Stomach (tissue), 9 donors: ENCODE results near the gene PON2. TPM values are rescaled to one million over a fixed set of nuclear protein-coding genes. Genes with fewer than 3 reads are reported as not detected.
A peak's percentile ranks its signal among the peaks of the same experiment; 100 is the strongest.

Experiments
- DNase-seq, 2 donors: peaks; one replicate each; pipeline versions ENCODE4 v3.0.0 to v3.0.0-alpha.2; 2013 to 2019
- H3K27ac ChIP-seq, 5 donors: fragments of 200-600 bp in 4 of 5; sonication (generic) in 4 of 5; one replicate each; pipeline ENCODE4 v1.5.1; 2013 to 2019; ENCODE audit warnings: mild to moderate bottlenecking in 1 of 5, moderate library complexity in 1 of 5
- H3K27me3 ChIP-seq, 3 donors: fragments of 200-600 bp; sonication (generic); one replicate each; pipeline ENCODE4 v1.5.1; 2017 to 2019; ENCODE audit warnings: mixed run types in 1 of 3
- H3K36me3 ChIP-seq, 4 donors: fragments of 200-600 bp; sonication (generic); 1 replicate in 3 of 4; 2 replicates in 1 of 4; pipeline ENCODE4 v1.5.1; 2016 to 2019
- H3K4me1 ChIP-seq, 4 donors: fragments of 200-600 bp; sonication (generic); one replicate each; pipeline ENCODE4 v1.5.1; 2016 to 2019
- H3K4me3 ChIP-seq, 4 donors: fragments of 200-600 bp; sonication (generic) in 3 of 4; one replicate each; pipeline ENCODE4 v1.5.1; 2016 to 2019; ENCODE audit warnings: mild to moderate bottlenecking in 1 of 4
- H3K9me3 ChIP-seq, 4 donors: fragments of 200-600 bp; sonication (generic); one replicate each; pipeline ENCODE4 v1.5.1; 2016 to 2019
- CTCF ChIP-seq, 7 experiments: fragments of 450-650 bp in 4 of 7; fragments of 200-600 bp in 3 of 7; sonication (generic) in 3 of 7; IDR thresholded peaks; one replicate each; pipeline ENCODE4 v1.5.1; 2016 to 2019; ENCODE audit warnings: antibody characterized with exemption in 7 of 7, control low read depth in 2 of 7, mild to moderate bottlenecking in 1 of 7
- EP300 ChIP-seq: sonication (generic); formaldehyde crosslinking; IDR thresholded peaks from one replicate; pipeline ENCODE4 v1.6.1; 2017; ENCODE audit warnings: antibody characterized with exemption
- POLR2A ChIP-seq, 4 donors: fragments of 450-650 bp; IDR thresholded peaks; one replicate each; pipeline ENCODE4 v1.6.1; 2016; ENCODE audit warnings: antibody characterized with exemption in 4 of 4, control low read depth in 2 of 4, mild to moderate bottlenecking in 1 of 4, moderate library complexity in 1 of 4
- POLR2AphosphoS5 ChIP-seq, 3 donors: sonication (generic); formaldehyde crosslinking; IDR thresholded peaks; one replicate each; pipeline ENCODE4 v1.6.1; 2016; ENCODE audit warnings: antibody characterized with exemption in 3 of 3
- WGBS, 5 donors: extraction: QIAGEN DNeasy Blood & Tissue Kit in 3 of 5; methylation state at CpG; one replicate each; pipeline versions ENCODE4 v1.1.5 to v1.1.7; 2013 to 2018; 5-methylcytosine and 5-hydroxymethylcytosine counted together
- intact Hi-C: fragments of 100-400 bp; cut with DNase I; formaldehyde crosslinking; loops from one replicate; pipeline ENCODE4 v1.15.1; 2023; ENCODE audit warnings: low total_unique reads
- polyA plus RNA-seq, 3 donors: library from polyadenylated mRNA; stranded (reverse); fragments of 200-250 nt; gene quantifications; one replicate each; pipeline ENCODE4 v1.2.3, GENCODE V29; 2013
- total RNA-seq, 5 donors: library from RNA; depleted of rRNA; stranded (reverse); fragments of >200 nt; gene quantifications; one replicate each; pipeline versions ENCODE4 v1.1.0 to v1.2.3, GENCODE V29; 2014 to 2016
- donor health status: healthy with polysubstance abuse.
- donor health status: Bipolar disorder and iron deficiency.
- donor health status: healthy.

Gene PON2
- total and polyA plus RNA-seq, 8 donors, result 6.3 to 151 (median 34.0) TPM

DNA sequence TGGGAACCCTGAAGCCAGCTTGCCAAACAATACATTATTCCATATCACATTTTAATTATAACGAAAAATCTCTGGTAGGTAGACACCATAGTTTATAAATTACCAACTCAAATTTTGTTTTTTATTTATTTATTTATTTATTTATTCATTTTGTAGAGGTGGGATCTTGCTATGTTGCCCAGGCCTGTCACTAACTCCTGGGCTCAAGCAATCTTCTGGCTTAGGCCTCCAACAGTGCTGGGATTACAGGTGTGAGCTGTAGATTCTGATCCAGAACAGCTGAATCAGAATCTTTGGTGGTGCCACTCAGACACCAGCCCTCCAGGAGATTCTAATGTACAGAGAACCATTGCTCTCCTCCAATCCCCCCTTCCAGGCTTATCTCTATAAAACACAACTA, 1.7 kb downstream of the PON2 start:
- 76 to 94% (median 89%) methylated on average over 1 of the region's 1 CpG for WGBS, 5 donors
- Histone ChIP-seq H3K36me3 (no peaks in the 10 kb centered on the region), H3K27ac (no peak overlapping the region), H3K4me3 (no peak overlapping the region), H3K4me1 (peaks cover 10 to 24% (median 16%) of the 10 kb centered on the region in 4 donors), H3K9me3 (no peaks in the 10 kb centered on the region), H3K27me3 (no peaks in the 10 kb centered on the region)
- intact Hi-C loops, result no loop called here
- DNase-seq, result no peak
- no peak for TF ChIP-seq POLR2AphosphoS5 (IDR thresholded peaks at IDR 0.05)
- no peak for TF ChIP-seq CTCF (IDR thresholded peaks at IDR 0.05)
- no peak for TF ChIP-seq POLR2A (IDR thresholded peaks at IDR 0.05)
- TF ChIP-seq EP300, result no peak

DNA sequence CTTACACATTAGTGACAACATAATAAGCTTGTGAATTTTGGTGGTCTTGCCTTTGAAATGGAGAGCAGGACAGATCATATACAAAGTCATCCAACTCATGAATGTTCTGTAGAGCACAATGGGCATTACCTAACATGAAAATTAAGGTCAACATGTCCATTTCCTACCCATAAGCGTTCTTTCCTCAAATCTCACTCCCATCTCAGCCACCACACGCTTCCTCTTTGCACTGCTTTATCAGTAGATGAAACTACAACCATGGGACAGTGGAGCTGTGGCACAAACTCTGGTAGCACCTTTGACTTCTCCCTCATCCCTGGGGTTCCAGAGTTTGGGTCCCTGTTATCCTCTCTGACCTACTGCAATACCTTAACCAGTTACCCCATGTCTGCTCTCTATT, 2.2 kb downstream of the PON2 start:
- Histone ChIP-seq H3K4me3 (no peak overlapping the region), H3K9me3 (no peaks in the 10 kb centered on the region), H3K27ac (no peak overlapping the region), H3K4me1 (peaks cover 10 to 24% (median 16%) of the 10 kb centered on the region in 4 donors), H3K36me3 (no peaks in the 10 kb centered on the region), H3K27me3 (no peaks in the 10 kb centered on the region)
- WGBS, 5 donors, result 78 to 91% (median 88%) methylated on average over 2 of the region's 2 CpGs
- intact Hi-C loops, result no loop called here
- TF ChIP-seq POLR2A (IDR thresholded peaks at IDR 0.05) (no peak), EP300 (no peak), POLR2AphosphoS5 (IDR thresholded peaks at IDR 0.05) (no peak), CTCF (IDR thresholded peaks at IDR 0.05) (no peak)
- no peak for DNase-seq

DNA sequence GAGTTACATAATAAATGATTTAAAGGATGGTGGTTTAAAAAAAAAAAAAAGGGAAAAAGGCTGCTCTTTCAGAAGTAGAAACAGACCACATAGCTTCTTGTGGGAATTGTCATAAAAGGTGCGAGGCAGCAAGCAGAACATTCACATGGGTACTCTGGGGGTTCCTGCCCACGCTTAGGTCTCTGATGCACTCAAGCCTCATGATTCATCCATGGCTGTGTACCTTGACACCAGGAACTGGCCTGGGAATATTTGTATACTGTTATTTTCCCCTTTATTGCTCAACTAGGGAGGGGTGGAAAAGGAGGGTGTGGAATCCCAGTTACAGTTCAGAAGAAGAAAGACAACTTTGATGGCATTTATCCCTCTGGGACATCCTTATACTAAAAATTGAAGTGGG, 4.0 kb downstream of the PON2 start:
- H3K36me3 ChIP-seq, result no peaks in the 10 kb centered on the region
- no peak overlapping the region for H3K27ac ChIP-seq
- TF ChIP-seq CTCF (IDR thresholded peaks at IDR 0.05), result no peak
- no peak for TF ChIP-seq EP300
- TF ChIP-seq POLR2AphosphoS5 (IDR thresholded peaks at IDR 0.05), result no peak
- no peak for TF ChIP-seq POLR2A (IDR thresholded peaks at IDR 0.05)
- peak in 1 of 2 donors; percentile 31 for DNase-seq
- no peaks in the 10 kb centered on the region for H3K9me3 ChIP-seq
- intact Hi-C loops, result no loop called here
- no peak overlapping the region for H3K4me3 ChIP-seq
- H3K27me3 ChIP-seq, result no peaks in the 10 kb centered on the region
- WGBS, 5 donors, result 79 to 92% (median 86%) methylated on average over 2 of the region's 2 CpGs
- H3K4me1 ChIP-seq, result peaks cover 10 to 24% (median 16%) of the 10 kb centered on the region in 4 donors

GRCh38 chr7:95429241-95429990, 5.4 kb downstream of the PON2 start:
- Histone ChIP-seq H3K36me3 (no peaks in the 10 kb centered on the region), H3K27me3 (no peaks in the 10 kb centered on the region), H3K4me1 (peaks cover 9 to 21% (median 15%) of the 10 kb centered on the region in 4 donors), H3K9me3 (no peaks in the 10 kb centered on the region), H3K4me3 (no peak overlapping the region), H3K27ac (no peak overlapping the region)
- WGBS, 5 donors, result 51 to 71% (median 59%) methylated on average over 5 of the region's 5 CpGs
- intact Hi-C loops, result no loop called here
- no peak for DNase-seq
- TF ChIP-seq CTCF (IDR thresholded peaks at IDR 0.05) (no peak), EP300 (no peak), POLR2A (IDR thresholded peaks at IDR 0.05) (no peak), POLR2AphosphoS5 (IDR thresholded peaks at IDR 0.05) (no peak)
